Measurements from ENCODE around the gene PLEKHA5. TPM values are rescaled to one million over a fixed set of nuclear protein-coding genes. Genes with fewer than 3 reads are reported as not detected.
"Not testable (repeated sequence)": the region's sequence is repeated elsewhere in the genome, so short reads cannot be mapped to it uniquely, and the experiment has no call there.

PLEKHA5 gene
- total RNA-seq, 1 donor from 2014 or later = 30.2 TPM

DNA sequence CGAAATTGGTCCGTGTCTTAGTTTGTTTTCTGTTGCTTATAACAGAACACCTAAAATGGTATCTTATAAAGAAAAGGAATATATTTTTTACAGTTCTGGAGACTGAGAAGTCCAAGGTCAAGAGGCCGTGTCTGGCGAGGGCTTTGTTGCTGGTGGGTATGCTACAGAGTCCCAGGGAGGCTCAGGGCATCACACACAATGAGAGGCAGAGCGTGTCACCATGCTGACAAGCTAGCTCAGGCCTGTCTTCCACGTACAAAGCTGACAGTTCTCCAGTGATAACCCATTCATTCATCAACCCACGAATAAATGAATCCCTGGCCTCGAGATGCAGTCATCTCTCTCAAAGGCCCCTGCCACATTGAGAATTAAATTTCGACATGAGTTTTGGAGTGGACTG is 253.0 kb downstream of the PLEKHA5 start:
- peaks cover 6% of the 10 kb centered on the region for H3K36me3 Mint-ChIP-seq (ENCODE audit: low read depth, unreplicated experiment)
- H3K9me3 Mint-ChIP-seq (ENCODE audit: unreplicated experiment) = no peaks in the 10 kb centered on the region
- no peak overlapping the region for H3K4me3 Mint-ChIP-seq (ENCODE audit: unreplicated experiment)
- no peak overlapping the region for H3K27ac Mint-ChIP-seq (ENCODE audit: unreplicated experiment)
- no peaks in the 10 kb centered on the region for H3K4me1 Mint-ChIP-seq (ENCODE audit: unreplicated experiment)
- TF ChIP-seq, protein P1, sequence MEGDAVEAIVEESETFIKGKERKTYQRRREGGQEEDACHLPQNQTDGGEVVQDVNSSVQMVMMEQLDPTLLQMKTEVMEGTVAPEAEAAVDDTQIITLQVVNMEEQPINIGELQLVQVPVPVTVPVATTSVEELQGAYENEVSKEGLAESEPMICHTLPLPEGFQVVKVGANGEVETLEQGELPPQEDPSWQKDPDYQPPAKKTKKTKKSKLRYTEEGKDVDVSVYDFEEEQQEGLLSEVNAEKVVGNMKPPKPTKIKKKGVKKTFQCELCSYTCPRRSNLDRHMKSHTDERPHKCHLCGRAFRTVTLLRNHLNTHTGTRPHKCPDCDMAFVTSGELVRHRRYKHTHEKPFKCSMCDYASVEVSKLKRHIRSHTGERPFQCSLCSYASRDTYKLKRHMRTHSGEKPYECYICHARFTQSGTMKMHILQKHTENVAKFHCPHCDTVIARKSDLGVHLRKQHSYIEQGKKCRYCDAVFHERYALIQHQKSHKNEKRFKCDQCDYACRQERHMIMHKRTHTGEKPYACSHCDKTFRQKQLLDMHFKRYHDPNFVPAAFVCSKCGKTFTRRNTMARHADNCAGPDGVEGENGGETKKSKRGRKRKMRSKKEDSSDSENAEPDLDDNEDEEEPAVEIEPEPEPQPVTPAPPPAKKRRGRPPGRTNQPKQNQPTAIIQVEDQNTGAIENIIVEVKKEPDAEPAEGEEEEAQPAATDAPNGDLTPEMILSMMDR (IDR thresholded peaks at IDR 0.05; ENCODE audit: unreplicated experiment) = no peak
- peaks cover 5% of the 10 kb centered on the region for H3K27me3 Mint-ChIP-seq (ENCODE audit: unreplicated experiment)
- no peak for DNase-seq (ENCODE audit: low spot score)

DNA sequence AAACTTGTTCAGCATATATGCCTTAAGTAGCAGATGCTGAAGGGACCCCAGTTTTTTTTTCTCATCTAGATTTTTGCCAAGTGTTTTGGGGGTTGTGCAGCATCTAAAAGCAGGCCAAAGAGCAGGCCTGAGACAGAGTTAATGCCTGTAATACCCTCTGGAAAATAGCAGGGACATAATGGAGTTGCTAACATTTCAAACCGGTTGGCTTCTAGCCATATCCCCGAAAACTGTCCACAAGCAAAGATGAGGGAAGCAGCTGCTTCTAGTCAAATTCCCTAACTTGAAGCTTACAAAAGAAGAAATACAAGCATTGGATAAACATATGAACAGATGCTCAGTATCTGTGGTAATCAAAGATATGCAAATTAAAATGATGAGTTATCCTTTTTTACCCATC is 257.6 kb downstream of the PLEKHA5 start:
- TF ChIP-seq, protein P1 (IDR thresholded peaks at IDR 0.05; ENCODE audit: unreplicated experiment) = no peak
- no peak overlapping the region for H3K27ac Mint-ChIP-seq (ENCODE audit: unreplicated experiment)
- H3K4me3 Mint-ChIP-seq (ENCODE audit: unreplicated experiment) = no peak overlapping the region
- H3K27me3 Mint-ChIP-seq (ENCODE audit: unreplicated experiment) = peaks cover 3% of the 10 kb centered on the region
- no peaks in the 10 kb centered on the region for H3K4me1 Mint-ChIP-seq (ENCODE audit: unreplicated experiment)
- peaks cover 3% of the 10 kb centered on the region for H3K36me3 Mint-ChIP-seq (ENCODE audit: low read depth, unreplicated experiment)
- no peaks in the 10 kb centered on the region for H3K9me3 Mint-ChIP-seq (ENCODE audit: unreplicated experiment)
- DNase-seq (ENCODE audit: low spot score) = no peak

DNA sequence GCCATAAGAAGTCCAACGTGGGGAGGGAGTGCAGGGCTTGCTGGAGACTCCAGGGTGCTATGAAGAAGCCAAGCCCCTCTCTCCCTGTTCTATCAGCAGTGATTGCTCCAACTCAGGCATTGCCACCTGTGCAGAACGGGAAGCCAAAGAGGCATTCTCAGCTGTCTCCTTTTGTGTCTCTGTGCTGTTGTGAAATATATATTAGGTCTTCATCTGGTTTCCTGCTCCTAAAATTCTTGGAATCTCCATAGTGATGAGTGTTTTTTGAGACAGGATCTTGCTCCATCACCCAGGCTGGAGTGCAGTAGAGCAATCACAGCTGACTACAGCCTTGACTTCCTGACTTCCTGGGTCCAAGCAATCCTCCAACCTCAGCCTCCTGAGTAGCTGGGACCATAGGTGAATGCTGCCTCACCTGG is 258.6 kb downstream of the PLEKHA5 start:
- H3K27me3 Mint-ChIP-seq (ENCODE audit: unreplicated experiment) = peaks cover 5% of the 10 kb centered on the region
- peaks cover 3% of the 10 kb centered on the region for H3K36me3 Mint-ChIP-seq (ENCODE audit: low read depth, unreplicated experiment)
- TF ChIP-seq, protein P1 (IDR thresholded peaks at IDR 0.05; ENCODE audit: unreplicated experiment) = no peak
- no peak for DNase-seq (ENCODE audit: low spot score)
- no peaks in the 10 kb centered on the region for H3K4me1 Mint-ChIP-seq (ENCODE audit: unreplicated experiment)
- H3K4me3 Mint-ChIP-seq (ENCODE audit: unreplicated experiment) = no peak overlapping the region
- H3K9me3 Mint-ChIP-seq (ENCODE audit: unreplicated experiment) = no peaks in the 10 kb centered on the region
- H3K27ac Mint-ChIP-seq (ENCODE audit: unreplicated experiment) = no peak overlapping the region

DNA sequence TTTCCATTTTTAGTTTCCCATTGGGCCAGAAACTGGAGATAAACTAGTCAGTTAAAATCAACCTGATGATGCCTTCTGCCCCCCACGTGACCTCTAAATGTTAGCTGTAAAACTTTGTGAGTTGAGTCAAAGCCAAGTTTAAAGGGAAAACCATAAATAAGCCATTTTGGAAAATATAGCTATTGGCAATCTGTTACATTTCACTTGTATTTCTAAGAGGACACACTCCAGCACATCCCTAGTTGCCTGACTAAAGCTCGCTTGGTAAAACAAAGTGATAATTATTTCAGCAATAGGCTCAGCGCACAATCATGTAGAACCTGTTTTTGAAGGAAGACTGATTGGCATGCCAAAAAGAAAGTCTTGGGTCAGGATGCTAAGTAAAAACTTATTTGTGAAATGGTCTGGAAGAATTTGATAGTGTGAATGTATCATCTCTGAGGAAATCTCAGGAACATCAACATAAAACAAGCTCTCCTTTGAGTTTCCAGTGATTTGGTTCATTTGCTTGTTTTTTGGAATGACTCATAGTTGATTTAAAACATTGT is 260.6 kb downstream of the PLEKHA5 start:
- no peaks in the 10 kb centered on the region for H3K9me3 Mint-ChIP-seq (ENCODE audit: unreplicated experiment)
- no peak overlapping the region for H3K4me3 Mint-ChIP-seq (ENCODE audit: unreplicated experiment)
- DNase-seq (ENCODE audit: low spot score) = no peak
- TF ChIP-seq, protein P1 (IDR thresholded peaks at IDR 0.05; ENCODE audit: unreplicated experiment) = no peak
- peaks cover 2% of the 10 kb centered on the region for H3K27me3 Mint-ChIP-seq (ENCODE audit: unreplicated experiment)
- peaks cover 2% of the 10 kb centered on the region for H3K4me1 Mint-ChIP-seq (ENCODE audit: unreplicated experiment)
- H3K27ac Mint-ChIP-seq (ENCODE audit: unreplicated experiment) = no peak overlapping the region
- no peaks in the 10 kb centered on the region for H3K36me3 Mint-ChIP-seq (ENCODE audit: low read depth, unreplicated experiment)

DNA sequence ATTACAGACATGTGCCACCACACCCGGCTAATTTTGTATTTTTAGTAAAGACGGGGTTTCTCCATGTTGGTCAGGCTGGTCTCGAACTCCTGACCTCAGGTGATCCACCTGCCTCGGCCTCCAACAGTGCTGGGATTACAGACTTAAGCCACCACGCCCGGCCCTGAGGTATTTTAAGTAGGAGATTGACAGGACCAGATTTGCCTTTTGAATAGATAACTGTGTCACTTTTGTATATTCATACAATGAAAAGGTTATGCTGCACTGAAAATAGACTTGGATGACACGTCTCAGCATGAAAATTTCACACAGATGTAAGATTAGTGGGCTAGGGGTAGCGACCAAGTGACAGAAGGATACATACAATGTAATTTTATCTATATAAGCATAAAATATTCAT is 263.1 kb downstream of the PLEKHA5 start:
- not testable (repeated sequence) for H3K9me3 Mint-ChIP-seq (ENCODE audit: unreplicated experiment); H3K4me3 Mint-ChIP-seq (ENCODE audit: unreplicated experiment); H3K27me3 Mint-ChIP-seq (ENCODE audit: unreplicated experiment); DNase-seq (ENCODE audit: low spot score); H3K4me1 Mint-ChIP-seq (ENCODE audit: unreplicated experiment); H3K36me3 Mint-ChIP-seq (ENCODE audit: low read depth, unreplicated experiment); H3K27ac Mint-ChIP-seq (ENCODE audit: unreplicated experiment)

Measured in endothelial cell (in vitro differentiated cells).